Astrocyte (in vitro differentiated cells and primary cell): ENCODE data around the gene GJA9.

Experiments used
- EZH2 ChIP-seq: IDR thresholded peaks from 2 replicates; pipeline ENCODE4 v1.6.1; 2012; ENCODE audit warnings: mild to moderate bottlenecking, low read length, inconsistent platforms; ENCODE audit not compliant: insufficient read depth
- TF ChIP-seq, protein P1 (sequence below): IDR thresholded peaks from 2 replicates; pipeline ENCODE4 v1.5.1; 2011; ENCODE audit warnings: low read depth, mild to moderate bottlenecking, inconsistent platforms, low read length, moderate library complexity; ENCODE audit not compliant: insufficient read depth

DNA sequence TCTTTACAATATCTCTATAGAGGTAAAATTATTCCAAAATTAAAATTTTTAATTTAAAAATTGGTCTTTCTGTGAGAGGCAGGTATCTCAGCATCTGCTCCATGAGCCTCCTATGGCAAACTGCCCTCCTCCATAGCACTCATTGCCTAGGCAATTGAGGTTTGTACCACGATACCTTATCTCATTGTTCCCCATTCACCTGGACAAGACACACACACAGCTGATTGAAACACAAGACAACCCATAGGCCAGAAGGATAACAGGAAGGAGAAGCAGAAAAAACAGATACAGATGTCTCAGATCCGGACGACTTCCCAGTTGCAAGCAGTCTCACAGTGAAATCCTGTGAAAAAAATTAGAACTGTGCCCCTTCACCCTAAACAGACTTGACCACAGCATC is 36.0 kb upstream of the GJA9 start:
- TF ChIP-seq, protein P1, sequence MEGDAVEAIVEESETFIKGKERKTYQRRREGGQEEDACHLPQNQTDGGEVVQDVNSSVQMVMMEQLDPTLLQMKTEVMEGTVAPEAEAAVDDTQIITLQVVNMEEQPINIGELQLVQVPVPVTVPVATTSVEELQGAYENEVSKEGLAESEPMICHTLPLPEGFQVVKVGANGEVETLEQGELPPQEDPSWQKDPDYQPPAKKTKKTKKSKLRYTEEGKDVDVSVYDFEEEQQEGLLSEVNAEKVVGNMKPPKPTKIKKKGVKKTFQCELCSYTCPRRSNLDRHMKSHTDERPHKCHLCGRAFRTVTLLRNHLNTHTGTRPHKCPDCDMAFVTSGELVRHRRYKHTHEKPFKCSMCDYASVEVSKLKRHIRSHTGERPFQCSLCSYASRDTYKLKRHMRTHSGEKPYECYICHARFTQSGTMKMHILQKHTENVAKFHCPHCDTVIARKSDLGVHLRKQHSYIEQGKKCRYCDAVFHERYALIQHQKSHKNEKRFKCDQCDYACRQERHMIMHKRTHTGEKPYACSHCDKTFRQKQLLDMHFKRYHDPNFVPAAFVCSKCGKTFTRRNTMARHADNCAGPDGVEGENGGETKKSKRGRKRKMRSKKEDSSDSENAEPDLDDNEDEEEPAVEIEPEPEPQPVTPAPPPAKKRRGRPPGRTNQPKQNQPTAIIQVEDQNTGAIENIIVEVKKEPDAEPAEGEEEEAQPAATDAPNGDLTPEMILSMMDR: no peak
- no peak for TF ChIP-seq EZH2
